ENCODE data around the gene USP20. TPM values are rescaled to one million over a fixed set of nuclear protein-coding genes. Genes with fewer than 3 reads are reported as not detected.

USP20 gene
- total and polyA plus RNA-seq, 12 donors: 8.3 to 73.4 (median 34.5) TPM

DNA sequence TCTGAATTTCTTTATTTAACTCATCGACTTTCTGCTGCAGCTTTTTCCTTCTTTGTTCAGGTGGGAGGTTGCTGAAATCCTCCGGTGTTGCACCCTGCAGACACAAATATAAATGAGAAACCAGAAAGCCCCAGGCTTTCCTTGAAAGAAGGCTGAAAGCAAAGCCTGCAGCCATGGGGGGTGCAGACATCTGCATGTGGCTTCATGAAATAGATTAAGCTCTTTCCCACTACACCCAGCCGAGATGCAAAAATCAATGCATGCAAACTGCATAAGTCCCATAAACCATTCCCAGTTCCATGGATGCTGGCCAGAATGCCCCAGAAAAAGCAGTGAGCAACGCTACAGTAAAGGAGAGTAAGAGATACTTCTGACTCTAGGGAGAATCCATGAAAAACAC lies 73.6 kb downstream of the USP20 start:
- H3K4me3 ChIP-seq: no peak overlapping the region
- no peak overlapping the region for H3K27ac ChIP-seq
- DNase-seq: no peak
- intact Hi-C loops (cut with DNase I): no loop called here
- 83 to 89% (median 87%) methylated on average over 4 of the region's 4 CpGs for WGBS, 4 donors
- no peaks in the 10 kb centered on the region for H3K27me3 ChIP-seq
- H3K36me3 ChIP-seq (replicated peaks in 1 of 2): peaks cover 0 to 3% of the 10 kb centered on the region in 2 donors
- peaks cover 0 to 3% of the 10 kb centered on the region in 2 donors for H3K4me1 ChIP-seq (replicated peaks in 1 of 2)
- TF ChIP-seq, protein P1, sequence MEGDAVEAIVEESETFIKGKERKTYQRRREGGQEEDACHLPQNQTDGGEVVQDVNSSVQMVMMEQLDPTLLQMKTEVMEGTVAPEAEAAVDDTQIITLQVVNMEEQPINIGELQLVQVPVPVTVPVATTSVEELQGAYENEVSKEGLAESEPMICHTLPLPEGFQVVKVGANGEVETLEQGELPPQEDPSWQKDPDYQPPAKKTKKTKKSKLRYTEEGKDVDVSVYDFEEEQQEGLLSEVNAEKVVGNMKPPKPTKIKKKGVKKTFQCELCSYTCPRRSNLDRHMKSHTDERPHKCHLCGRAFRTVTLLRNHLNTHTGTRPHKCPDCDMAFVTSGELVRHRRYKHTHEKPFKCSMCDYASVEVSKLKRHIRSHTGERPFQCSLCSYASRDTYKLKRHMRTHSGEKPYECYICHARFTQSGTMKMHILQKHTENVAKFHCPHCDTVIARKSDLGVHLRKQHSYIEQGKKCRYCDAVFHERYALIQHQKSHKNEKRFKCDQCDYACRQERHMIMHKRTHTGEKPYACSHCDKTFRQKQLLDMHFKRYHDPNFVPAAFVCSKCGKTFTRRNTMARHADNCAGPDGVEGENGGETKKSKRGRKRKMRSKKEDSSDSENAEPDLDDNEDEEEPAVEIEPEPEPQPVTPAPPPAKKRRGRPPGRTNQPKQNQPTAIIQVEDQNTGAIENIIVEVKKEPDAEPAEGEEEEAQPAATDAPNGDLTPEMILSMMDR (IDR thresholded peaks at IDR 0.05): no peak
- TF ChIP-seq POLR2A (IDR thresholded peaks at IDR 0.05): no peak
- H3K9me3 ChIP-seq (replicated peaks in 1 of 3): no peaks in the 10 kb centered on the region

DNA sequence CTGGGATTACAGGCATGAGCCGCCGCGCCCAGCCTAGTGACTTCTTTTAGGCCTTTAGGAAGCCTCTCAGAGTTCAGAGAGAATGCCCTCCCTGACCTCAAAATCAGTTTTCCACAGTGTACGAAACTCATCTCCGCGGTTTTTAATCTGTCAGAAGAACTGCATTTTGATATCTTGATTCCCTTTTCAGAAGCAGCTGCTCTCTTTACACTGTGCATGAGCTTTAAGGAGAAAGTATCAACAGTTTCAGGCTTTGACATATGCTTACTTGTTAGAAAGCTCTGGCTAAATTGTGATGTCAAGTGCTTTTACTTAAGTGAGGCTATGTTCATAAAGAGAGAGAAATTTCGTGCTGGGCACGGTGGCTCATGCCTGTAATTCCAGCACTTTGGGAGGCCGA lies 74.6 kb downstream of the USP20 start:
- Histone ChIP-seq H3K4me1 (replicated peaks in 1 of 2) (peaks cover 0 to 3% of the 10 kb centered on the region in 2 donors), H3K27me3 (no peaks in the 10 kb centered on the region), H3K9me3 (replicated peaks in 1 of 3) (no peaks in the 10 kb centered on the region), H3K4me3 (no peak overlapping the region), H3K27ac (no peak overlapping the region), H3K36me3 (replicated peaks in 1 of 2) (peaks cover 0 to 3% of the 10 kb centered on the region in 2 donors)
- intact Hi-C loops (cut with DNase I): no loop called here
- DNase-seq: no peak
- TF ChIP-seq, protein P1 (IDR thresholded peaks at IDR 0.05): no peak
- no peak for TF ChIP-seq POLR2A (IDR thresholded peaks at IDR 0.05)
- WGBS, 4 donors: 92 to 97% (median 95%) methylated on average over 9 of the region's 9 CpGs

DNA sequence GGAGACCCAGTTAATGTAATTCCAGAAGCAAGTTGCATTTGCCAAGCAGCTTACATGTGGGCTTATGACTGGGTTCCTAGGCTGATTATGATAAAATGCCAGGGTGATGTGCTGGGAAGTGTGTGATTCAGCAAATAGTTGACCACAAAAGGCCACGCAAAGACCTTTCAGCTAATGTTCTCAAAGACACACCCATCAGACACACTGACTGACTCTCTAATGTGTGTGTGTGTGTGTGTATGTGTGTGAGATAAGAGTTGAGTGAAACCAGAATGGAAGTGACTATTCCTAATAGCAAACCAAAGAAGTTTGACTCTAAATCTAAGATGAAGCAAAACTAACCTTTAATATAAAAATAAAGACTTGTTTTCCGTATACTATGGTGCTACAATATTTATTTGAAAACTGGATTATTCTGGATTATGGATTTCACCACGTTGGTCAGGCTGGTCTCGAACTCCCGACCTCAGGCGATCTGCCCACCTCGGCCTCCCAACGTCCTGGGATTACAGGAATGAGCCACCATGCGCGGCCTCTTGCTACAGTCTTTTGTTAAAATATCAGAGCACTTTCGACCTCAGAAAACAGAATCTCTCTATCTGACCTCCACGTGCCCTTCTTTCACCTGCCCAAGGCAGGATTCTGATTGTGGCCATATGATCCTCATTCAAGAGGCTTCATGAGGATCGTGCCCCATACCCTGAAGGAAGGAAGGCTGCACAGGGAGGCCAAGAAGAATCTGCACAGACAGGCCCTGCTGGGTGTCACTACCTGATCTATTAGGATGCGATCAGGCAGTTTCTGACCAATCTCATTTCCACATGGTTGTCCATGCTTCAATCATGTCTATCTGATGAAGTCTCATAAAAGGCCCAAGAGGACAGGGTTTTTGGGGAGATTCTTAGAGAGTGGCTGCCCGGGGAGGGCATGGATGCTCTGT lies 75.6 kb downstream of the USP20 start:
- H3K27ac ChIP-seq: peak overlapping the region in 1 of 5 donors; percentile 20
- peak in 5 of 7 donors; percentile 45 to 76 (median 64) for DNase-seq
- H3K36me3 ChIP-seq (replicated peaks in 1 of 2): peaks cover 0 to 3% of the 10 kb centered on the region in 2 donors
- no peaks in the 10 kb centered on the region for H3K9me3 ChIP-seq (replicated peaks in 1 of 3)
- no peaks in the 10 kb centered on the region for H3K27me3 ChIP-seq
- no peak overlapping the region for H3K4me3 ChIP-seq
- no peak for TF ChIP-seq POLR2A (IDR thresholded peaks at IDR 0.05)
- TF ChIP-seq, protein P1 (IDR thresholded peaks at IDR 0.05): no peak
- H3K4me1 ChIP-seq (replicated peaks in 1 of 2): peaks cover 0 to 3% of the 10 kb centered on the region in 2 donors
- intact Hi-C loops (cut with DNase I): no loop called here
- WGBS, 4 donors: 82 to 88% (median 84%) methylated on average over 15 of the region's 15 CpGs

DNA sequence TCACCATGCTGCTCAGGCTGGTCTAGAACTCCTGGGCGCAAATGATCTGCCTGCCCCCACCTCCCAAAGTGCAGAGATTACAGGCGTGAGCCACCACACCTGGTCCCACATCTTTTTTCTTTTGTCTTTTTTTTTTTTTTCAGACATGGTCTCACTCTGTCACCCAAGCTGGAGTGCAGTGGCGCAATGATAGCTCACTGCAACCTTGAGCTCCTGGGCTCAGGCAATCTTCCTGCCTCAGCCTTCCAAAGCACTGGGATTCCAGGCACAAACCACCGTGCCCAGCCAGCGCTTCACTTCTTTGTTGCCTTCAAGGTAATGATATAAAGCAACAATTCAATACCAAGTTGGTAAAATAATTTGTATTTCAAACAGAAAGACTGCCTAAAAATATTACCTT lies 78.8 kb downstream of the USP20 start:
- peaks cover 0 to 3% of the 10 kb centered on the region in 2 donors for H3K4me1 ChIP-seq (replicated peaks in 1 of 2)
- H3K9me3 ChIP-seq (replicated peaks in 1 of 3): no peaks in the 10 kb centered on the region
- TF ChIP-seq, protein P1 (IDR thresholded peaks at IDR 0.05): no peak
- TF ChIP-seq POLR2A (IDR thresholded peaks at IDR 0.05): no peak
- WGBS, 4 donors: 62 to 69% (median 66%) methylated on average over 5 of the region's 5 CpGs
- no peak overlapping the region for H3K27ac ChIP-seq
- H3K4me3 ChIP-seq: no peak overlapping the region
- H3K36me3 ChIP-seq (replicated peaks in 1 of 2): peaks cover 0 to 6% of the 10 kb centered on the region in 2 donors
- H3K27me3 ChIP-seq: no peaks in the 10 kb centered on the region
- DNase-seq: peak; percentile 33 to 81 (median 67)
- intact Hi-C loops (cut with DNase I): no loop called here
